NOMO-1 treated with DMSO at 0.1 percent for 48 hours (cell line): Measurements from ENCODE around the gene KRTAP4-8.
"Not testable (repeated sequence)": the region's sequence is repeated elsewhere in the genome, so short reads cannot be mapped to it uniquely, and the experiment has no call there.

Experiments used
- DNase-seq: peaks from one replicate; lab custom pipeline; 2025; ENCODE audit not compliant: unreplicated experiment; lab: John Stamatoyannopoulos, UW

KRTAP4-8 gene

GRCh38 chr17:41065829-41066624, 31.9 kb downstream of the KRTAP4-8 start, which contains the start of gene KRTAP2-4:
KRTAP2-4 (minus strand) TSS chr17:41065879; CDS start chr17:41065845, 34 bp downstream.
- DNase-seq: peak; percentile 59

GRCh38 chr17:41065016-41065689, 32.8 kb downstream of the KRTAP4-8 start:
- DNase-seq: not testable (repeated sequence)

GRCh38 chr17:41064301-41064700, 33.6 kb downstream of the KRTAP4-8 start:
- no peak for DNase-seq

- no peak for DNase-seq
Measured at GRCh38 chr17:41063449-41063848, 34.5 kb downstream of the KRTAP4-8 start.

- DNase-seq: no peak
Measured at GRCh38 chr17:41061964-41062363, 36.0 kb downstream of the KRTAP4-8 start.

- no peak for DNase-seq
Measured at GRCh38 chr17:41060052-41060604, 37.8 kb downstream of the KRTAP4-8 start, which contains the start of gene KRTAP2-3. KRTAP2-3 (minus strand) TSS chr17:41060114; CDS start chr17:41060050, 64 bp downstream.

- not testable (repeated sequence) for DNase-seq
Measured at GRCh38 chr17:41059276-41060051, 38.5 kb downstream of the KRTAP4-8 start.

GRCh38 chr17:41058741-41059140, 39.2 kb downstream of the KRTAP4-8 start:
- no peak for DNase-seq

GRCh38 chr17:41057547-41057946, 40.4 kb downstream of the KRTAP4-8 start:
- DNase-seq: no peak

GRCh38 chr17:41055130-41055529, 42.8 kb downstream of the KRTAP4-8 start, which contains the start of gene KRTAP2-2:
KRTAP2-2 (minus strand) TSS chr17:41055230; CDS start chr17:41055211, 19 bp downstream.
- not testable (repeated sequence) for DNase-seq

- DNase-seq: not testable (repeated sequence)
Measured at GRCh38 chr17:41054556-41054955, 43.4 kb downstream of the KRTAP4-8 start.

GRCh38 chr17:41054025-41054424, 43.9 kb downstream of the KRTAP4-8 start:
- DNase-seq: no peak

- DNase-seq: no peak
Measured at GRCh38 chr17:41052566-41052965, 45.4 kb downstream of the KRTAP4-8 start.

GRCh38 chr17:41049110-41049509, 48.8 kb downstream of the KRTAP4-8 start:
- DNase-seq: no peak

GRCh38 chr17:41048441-41048840, 49.5 kb downstream of the KRTAP4-8 start:
- no peak for DNase-seq
